DOHH2 (cell line): ENCODE measurements around the gene PLXNA2.

Experiments used
- H3F3A ChIP-seq: fragments of 200-600 bp; sonication (generic), shearing (Covaris generic); 2 replicates; pipeline ENCODE4 v1.6.0; 2016; ENCODE audit warnings: antibody characterized with exemption, mild to moderate bottlenecking; ENCODE audit not compliant: control insufficient read depth, insufficient read depth
- H3K27ac ChIP-seq: fragments of 200-600 bp; sonication (generic); 2 replicates; pipeline ENCODE4 v1.5.1; 2014; ENCODE audit warnings: low read depth, mild to moderate bottlenecking, low read length, moderate library complexity
- H3K27me3 ChIP-seq: fragments of 200-600 bp; sonication (generic); 2 replicates; pipeline ENCODE4 v1.6.1; 2014; ENCODE audit warnings: mild to moderate bottlenecking, low read length, mixed read lengths; ENCODE audit not compliant: control insufficient read depth
- H3K36me3 ChIP-seq: fragments of 200-600 bp; sonication (generic); 2 replicates; pipeline ENCODE4 v1.6.1; 2014; ENCODE audit warnings: mild to moderate bottlenecking, low read length, moderate library complexity, mixed read lengths; ENCODE audit not compliant: control insufficient read depth
- H3K4me1 ChIP-seq: fragments of 200-600 bp; sonication (generic); 2 replicates; pipeline ENCODE4 v1.6.1; 2014; ENCODE audit warnings: mild to moderate bottlenecking, low read length, mixed read lengths; ENCODE audit not compliant: control insufficient read depth
- H3K4me2 ChIP-seq: fragments of 200-600 bp; sonication (generic); 2 replicates; pipeline ENCODE4 v1.6.0; 2014; ENCODE audit warnings: mild to moderate bottlenecking, low read length, moderate library complexity
- H3K4me3 ChIP-seq: fragments of 200-600 bp; sonication (generic); 2 replicates; pipeline ENCODE4 v1.5.1; 2014; ENCODE audit warnings: mild to moderate bottlenecking, low read length, mixed read lengths
- H3K79me2 ChIP-seq: fragments of 200-600 bp; sonication (generic); 2 replicates; pipeline ENCODE4 v1.6.1; 2014; ENCODE audit warnings: mild to moderate bottlenecking, low read length, mixed read lengths; ENCODE audit not compliant: control insufficient read depth
- H3K9me2 ChIP-seq: fragments of 200-600 bp; sonication (generic); replicated peaks from 2 replicates; pipeline ENCODE4 v1.6.1; 2014; ENCODE audit warnings: mild to moderate bottlenecking, low read length, mixed read lengths; ENCODE audit not compliant: control insufficient read depth
- H3K9me3 ChIP-seq: fragments of 200-600 bp; sonication (generic); 2 replicates; pipeline ENCODE4 v1.6.1; 2014; ENCODE audit warnings: antibody characterized with exemption, low read length, mixed read lengths; ENCODE audit not compliant: control insufficient read depth, insufficient read depth
- H4K20me1 ChIP-seq: fragments of 200-600 bp; sonication (generic); 2 replicates; pipeline ENCODE4 v1.6.0; 2014; ENCODE audit warnings: low read depth, mild to moderate bottlenecking, antibody characterized with exemption, low read length, moderate library complexity; ENCODE audit not compliant: control insufficient read depth, insufficient read depth
- EZH2phosphoT487 ChIP-seq: fragments of 200-600 bp; sonication (generic); IDR thresholded peaks from 2 replicates; pipeline ENCODE4 v1.6.1; 2017; ENCODE audit warnings: borderline replicate concordance, mild to moderate bottlenecking, antibody characterized with exemption, low read length, moderate library complexity, mixed read lengths
- TF ChIP-seq, protein P1 (sequence below): fragments of 200-600 bp; sonication (generic); IDR thresholded peaks from one replicate; pipeline ENCODE4 v1.5.1; 2014; ENCODE audit warnings: antibody characterized with exemption, mild to moderate bottlenecking, low read depth, low read length; ENCODE audit not compliant: poor library complexity, severe bottlenecking

Gene PLXNA2

GRCh38 chr1:208257351-208257750 lies 13.2 kb upstream of the PLXNA2 start:
- Histone ChIP-seq H3K36me3 (no peaks in the 10 kb centered on the region), H3K4me3 (no peak overlapping the region), H3K4me2 (no peak overlapping the region), H4K20me1 (no peaks in the 10 kb centered on the region), H3K27me3 (no peaks in the 10 kb centered on the region), H3K27ac (no peak overlapping the region), H3K79me2 (no peaks in the 10 kb centered on the region), H3F3A (no peaks in the 10 kb centered on the region), H3K4me1 (no peaks in the 10 kb centered on the region), H3K9me3 (no peaks in the 10 kb centered on the region), H3K9me2 (no peaks in the 10 kb centered on the region)
- TF ChIP-seq, protein P1, sequence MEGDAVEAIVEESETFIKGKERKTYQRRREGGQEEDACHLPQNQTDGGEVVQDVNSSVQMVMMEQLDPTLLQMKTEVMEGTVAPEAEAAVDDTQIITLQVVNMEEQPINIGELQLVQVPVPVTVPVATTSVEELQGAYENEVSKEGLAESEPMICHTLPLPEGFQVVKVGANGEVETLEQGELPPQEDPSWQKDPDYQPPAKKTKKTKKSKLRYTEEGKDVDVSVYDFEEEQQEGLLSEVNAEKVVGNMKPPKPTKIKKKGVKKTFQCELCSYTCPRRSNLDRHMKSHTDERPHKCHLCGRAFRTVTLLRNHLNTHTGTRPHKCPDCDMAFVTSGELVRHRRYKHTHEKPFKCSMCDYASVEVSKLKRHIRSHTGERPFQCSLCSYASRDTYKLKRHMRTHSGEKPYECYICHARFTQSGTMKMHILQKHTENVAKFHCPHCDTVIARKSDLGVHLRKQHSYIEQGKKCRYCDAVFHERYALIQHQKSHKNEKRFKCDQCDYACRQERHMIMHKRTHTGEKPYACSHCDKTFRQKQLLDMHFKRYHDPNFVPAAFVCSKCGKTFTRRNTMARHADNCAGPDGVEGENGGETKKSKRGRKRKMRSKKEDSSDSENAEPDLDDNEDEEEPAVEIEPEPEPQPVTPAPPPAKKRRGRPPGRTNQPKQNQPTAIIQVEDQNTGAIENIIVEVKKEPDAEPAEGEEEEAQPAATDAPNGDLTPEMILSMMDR, result no peak
- no peak for TF ChIP-seq EZH2phosphoT487

DNA sequence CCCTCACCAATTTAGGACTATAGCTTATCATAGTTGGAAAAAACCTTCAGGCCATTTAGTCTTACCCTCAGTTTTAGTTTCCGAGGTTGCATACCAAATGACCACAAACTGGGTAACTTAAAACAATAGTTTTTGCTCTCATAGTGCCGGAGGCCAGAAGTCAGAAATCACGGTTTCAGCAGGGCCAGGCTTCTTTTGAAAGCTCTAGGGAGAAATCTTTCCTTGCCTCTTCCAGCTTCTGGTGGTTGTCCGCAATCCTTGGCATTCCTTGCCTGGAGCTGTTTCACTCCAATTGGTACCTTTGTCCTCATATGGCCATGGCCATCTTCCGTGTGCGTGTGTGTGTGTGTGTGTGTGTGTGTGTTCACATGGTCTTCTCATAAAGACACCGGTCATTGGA lies 12.4 kb upstream of the PLXNA2 start:
- Histone ChIP-seq H3K36me3 (no peaks in the 10 kb centered on the region), H3K9me3 (no peaks in the 10 kb centered on the region), H4K20me1 (no peaks in the 10 kb centered on the region), H3K4me3 (no peak overlapping the region), H3K79me2 (no peaks in the 10 kb centered on the region), H3F3A (no peaks in the 10 kb centered on the region), H3K27me3 (peaks cover 1% of the 10 kb centered on the region; the same call in 1 of the 2 replicates), H3K9me2 (no peaks in the 10 kb centered on the region), H3K4me1 (no peaks in the 10 kb centered on the region), H3K4me2 (no peak overlapping the region), H3K27ac (no peak overlapping the region)
- TF ChIP-seq EZH2phosphoT487, result no peak
- TF ChIP-seq, protein P1, result no peak

DNA sequence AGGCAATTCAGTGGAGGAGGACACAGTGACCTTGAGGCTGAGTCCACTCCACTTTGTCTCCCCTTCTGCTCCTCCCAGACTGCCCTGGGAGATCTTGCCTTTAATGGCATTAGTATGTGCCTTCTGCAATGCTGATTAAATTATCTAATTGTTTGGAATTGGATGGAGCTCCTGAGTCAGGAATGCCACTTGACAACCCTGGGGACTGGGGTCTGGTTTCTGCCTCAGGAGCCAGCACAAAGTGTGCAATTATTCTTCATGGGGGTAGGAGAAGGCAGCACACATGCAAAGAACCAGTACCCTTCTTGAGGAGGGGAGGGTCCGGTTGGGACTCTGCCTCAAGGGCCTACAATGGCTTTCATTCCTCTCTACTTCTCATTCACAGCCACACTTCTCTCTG lies 11.9 kb upstream of the PLXNA2 start:
- H3K9me3 ChIP-seq, result no peaks in the 10 kb centered on the region
- no peaks in the 10 kb centered on the region for H3K36me3 ChIP-seq
- peaks cover 2% of the 10 kb centered on the region; the same call in 1 of the 2 replicates for H3K27me3 ChIP-seq
- H3K79me2 ChIP-seq, result no peaks in the 10 kb centered on the region
- no peak for TF ChIP-seq EZH2phosphoT487
- TF ChIP-seq, protein P1, result no peak
- H4K20me1 ChIP-seq, result no peaks in the 10 kb centered on the region
- no peak overlapping the region for H3K27ac ChIP-seq
- no peaks in the 10 kb centered on the region for H3K9me2 ChIP-seq
- no peak overlapping the region for H3K4me2 ChIP-seq
- H3F3A ChIP-seq, result no peaks in the 10 kb centered on the region
- no peak overlapping the region for H3K4me3 ChIP-seq
- H3K4me1 ChIP-seq, result no peaks in the 10 kb centered on the region
